ENCODE measurements around the gene RCE1.

Gene RCE1

DNA sequence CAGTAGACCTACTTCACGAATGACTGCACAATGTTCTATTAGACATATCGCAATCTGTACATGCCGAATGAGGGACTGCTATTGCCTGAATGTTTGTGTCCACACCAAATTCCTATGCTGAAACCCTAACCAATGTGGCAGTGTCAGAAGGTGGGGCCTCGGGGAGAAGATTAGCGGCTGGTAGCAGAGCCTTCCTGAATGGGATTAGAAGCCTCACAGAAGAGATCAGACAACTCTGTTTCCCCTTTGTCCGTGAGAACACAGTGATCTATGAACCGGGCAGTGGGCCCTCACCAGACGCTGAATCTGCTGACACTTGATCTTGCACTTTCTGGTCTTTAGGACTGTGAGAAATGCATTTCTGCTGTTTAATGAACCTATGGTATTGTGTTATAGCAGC, 46.7 kb downstream of the RCE1 start:
- DNase-seq (ENCODE audit: insufficient read length, low spot score) (peak; percentile 62), FAIRE-seq (no peak)
- TF ChIP-seq, protein P1, sequence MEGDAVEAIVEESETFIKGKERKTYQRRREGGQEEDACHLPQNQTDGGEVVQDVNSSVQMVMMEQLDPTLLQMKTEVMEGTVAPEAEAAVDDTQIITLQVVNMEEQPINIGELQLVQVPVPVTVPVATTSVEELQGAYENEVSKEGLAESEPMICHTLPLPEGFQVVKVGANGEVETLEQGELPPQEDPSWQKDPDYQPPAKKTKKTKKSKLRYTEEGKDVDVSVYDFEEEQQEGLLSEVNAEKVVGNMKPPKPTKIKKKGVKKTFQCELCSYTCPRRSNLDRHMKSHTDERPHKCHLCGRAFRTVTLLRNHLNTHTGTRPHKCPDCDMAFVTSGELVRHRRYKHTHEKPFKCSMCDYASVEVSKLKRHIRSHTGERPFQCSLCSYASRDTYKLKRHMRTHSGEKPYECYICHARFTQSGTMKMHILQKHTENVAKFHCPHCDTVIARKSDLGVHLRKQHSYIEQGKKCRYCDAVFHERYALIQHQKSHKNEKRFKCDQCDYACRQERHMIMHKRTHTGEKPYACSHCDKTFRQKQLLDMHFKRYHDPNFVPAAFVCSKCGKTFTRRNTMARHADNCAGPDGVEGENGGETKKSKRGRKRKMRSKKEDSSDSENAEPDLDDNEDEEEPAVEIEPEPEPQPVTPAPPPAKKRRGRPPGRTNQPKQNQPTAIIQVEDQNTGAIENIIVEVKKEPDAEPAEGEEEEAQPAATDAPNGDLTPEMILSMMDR (IDR thresholded peaks at IDR 0.05; ENCODE audit: insufficient read depth, missing control alignments): no peak

DNA sequence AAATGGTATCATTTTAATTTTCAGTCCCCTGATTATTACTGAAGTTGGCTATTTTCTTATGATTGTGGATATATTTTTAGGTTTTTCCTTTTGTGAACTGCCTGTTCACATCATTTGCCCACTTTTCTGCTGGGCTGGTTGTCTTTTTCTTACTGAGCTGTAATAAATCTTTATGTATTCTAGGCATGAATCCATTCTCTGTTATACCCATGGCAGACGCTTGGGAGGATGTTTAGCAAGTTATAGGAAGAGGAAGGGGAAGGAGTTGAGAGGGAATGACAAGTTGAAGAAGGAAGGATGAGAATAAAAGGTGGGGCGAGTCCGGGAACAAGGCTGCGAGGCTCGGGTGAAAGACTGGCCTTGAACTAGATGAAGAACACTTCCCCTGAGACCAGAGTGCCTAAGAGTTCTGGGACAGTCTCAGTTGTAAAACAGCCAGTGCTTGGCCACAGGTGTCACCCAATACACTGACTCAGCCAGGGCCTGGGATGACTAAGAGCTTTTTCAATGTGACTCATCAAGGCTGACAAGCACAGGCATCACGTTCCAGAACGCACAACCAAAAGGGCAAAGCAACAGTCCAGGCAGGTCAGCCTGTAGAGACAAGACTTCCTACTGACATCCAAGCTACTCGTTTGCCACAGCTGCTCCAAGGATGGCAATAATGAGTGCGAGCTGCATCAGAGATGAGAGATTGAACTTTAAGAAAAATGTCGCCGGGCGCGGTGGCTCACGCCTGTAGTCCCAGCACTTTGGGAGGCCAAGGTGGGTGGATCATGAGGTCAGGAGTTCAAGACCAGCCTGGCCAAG, 48.8 kb downstream of the RCE1 start:
- no peak for DNase-seq (ENCODE audit: insufficient read length, low spot score)
- FAIRE-seq: no peak

DNA sequence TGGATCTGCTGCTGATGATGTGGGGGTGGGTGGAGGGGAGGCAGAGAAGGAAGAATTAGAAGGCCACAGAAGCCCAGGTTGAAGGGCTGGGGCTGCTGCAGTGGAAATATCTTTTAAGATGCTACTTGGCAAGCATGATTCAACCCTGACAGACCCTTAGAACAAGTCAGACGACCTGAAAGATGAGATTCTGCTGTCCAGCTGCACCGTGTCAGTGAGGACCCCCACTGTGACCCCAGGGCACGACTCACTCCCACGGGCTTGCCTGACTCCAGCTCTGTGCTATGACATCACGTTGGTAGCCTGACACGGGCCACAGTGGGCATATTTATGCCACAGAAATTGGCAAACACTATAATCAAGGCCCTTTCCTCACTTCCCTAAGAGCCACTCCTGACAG, 49.7 kb downstream of the RCE1 start:
- no peak for DNase-seq (ENCODE audit: insufficient read length, low spot score)
- FAIRE-seq: no peak
- TF ChIP-seq, protein P1 (IDR thresholded peaks at IDR 0.05; ENCODE audit: insufficient read depth, missing control alignments): no peak

More for the DNA sequence above, 48.8 kb downstream of the RCE1 start:
- TF ChIP-seq, protein P1 (IDR thresholded peaks at IDR 0.05; ENCODE audit: insufficient read depth, missing control alignments): no peak

DNA sequence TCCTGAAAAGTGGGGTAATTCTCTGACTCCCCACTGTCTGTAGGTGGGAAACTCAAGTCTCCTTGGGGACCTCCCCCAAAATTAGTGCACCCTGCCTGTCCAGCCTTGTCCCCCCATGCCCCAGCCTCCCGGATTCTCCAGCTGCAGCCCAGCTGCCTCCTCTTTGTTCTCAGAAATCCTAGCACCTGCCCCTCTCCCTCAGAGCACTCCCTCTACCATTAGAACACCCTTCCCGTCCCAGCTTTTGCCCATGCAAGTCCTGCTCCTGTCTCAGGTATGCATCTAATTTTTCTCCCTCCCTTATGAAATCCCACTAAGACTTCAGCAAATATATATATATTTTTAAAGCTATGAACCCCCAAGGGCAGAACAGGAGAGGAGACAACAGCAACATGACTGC, 50.9 kb downstream of the RCE1 start:
- TF ChIP-seq, protein P1 (IDR thresholded peaks at IDR 0.05; ENCODE audit: insufficient read depth, missing control alignments): no peak
- DNase-seq (ENCODE audit: insufficient read length, low spot score) (no peak), FAIRE-seq (no peak)
